ENCODE data around the gene PTGER3. TPM values are rescaled to one million over a fixed set of nuclear protein-coding genes. Genes with fewer than 3 reads are reported as not detected.

Gene PTGER3
- total and polyA plus RNA-seq, 2 of the 4 experiments (the other 2 are of a cell fraction): not detected

- no peak overlapping the region for H3K18ac ChIP-seq (ENCODE audit: low read depth, low read length)
- H3K4me1 ChIP-seq (ENCODE audit: control insufficient read depth, insufficient read depth, low read length): no peaks in the 10 kb centered on the region
- H2BK15ac ChIP-seq (ENCODE audit: low read depth, low read length): no peak overlapping the region
- H4K8ac ChIP-seq (ENCODE audit: low read depth in 2 of 2, low read length in 2 of 2): no peak overlapping the region
- H2AK9ac ChIP-seq (replicated peaks; ENCODE audit: low read depth, low read length, poor library complexity): no peak overlapping the region
- H3K4me2 ChIP-seq (ENCODE audit: low read depth, low read length): no peak overlapping the region
- H2AK5ac ChIP-seq (ENCODE audit: low read depth, low read length): no peak overlapping the region
- H2BK5ac ChIP-seq (ENCODE audit: low read depth, low read length, poor library complexity, severe bottlenecking): no peak overlapping the region
- no peak overlapping the region for H2BK120ac ChIP-seq (ENCODE audit: low read depth, low read length)
- WGBS, 2 experiments (ENCODE audit: extremely low coverage in 2 of 2, insufficient read length in 1 of 2): no CpG with 5 or more reads among the region's 1 CpG
- ATAC-seq (ENCODE audit: low read depth): no peak
- H3K9me1 ChIP-seq (ENCODE audit: insufficient read depth, low read length): no peaks in the 10 kb centered on the region
- no peak for DNase-seq
- no peaks in the 10 kb centered on the region for H3K36me3 ChIP-seq (ENCODE audit: control insufficient read depth, insufficient read depth, low read length)
- no peak overlapping the region for H3K56ac ChIP-seq (ENCODE audit: extremely low read depth, insufficient read depth, low read length)
- no peaks in the 10 kb centered on the region for H3K27me3 ChIP-seq (ENCODE audit: control insufficient read depth, insufficient read depth, low read length)
- no TSS peak for BruUV-seq (replicated peaks)
- H4K5ac ChIP-seq (ENCODE audit: low read depth, low read length): no peak overlapping the region
- POLR2A ChIA-PET (ENCODE audit: unreplicated experiment): no interaction called here
- no peak overlapping the region for H3K14ac ChIP-seq (replicated peaks; ENCODE audit: low read depth, low read length)
- CTCF ChIA-PET: interaction anchor here (0.7 kb wide), 1 partner anchor 16 kb away, joined by 3 read pairs; no protein-coding TSS in a partner anchor
- no peak overlapping the region for H3K4ac ChIP-seq (ENCODE audit: low read depth, low read length)
- dilution Hi-C loops (cut with HindIII; ENCODE audit: low sequenced_read_pairs, unreplicated experiment) (no loop called here), in situ Hi-C loops (cut with MboI; ENCODE audit: low sequenced_read_pairs) (no loop called here), intact Hi-C loops (cut with micrococcal nuclease) (no loop called here)
- no peaks in the 10 kb centered on the region for H3K79me1 ChIP-seq (ENCODE audit: low read depth in 1 of 2, low read length in 2 of 2)
- H4K91ac ChIP-seq (ENCODE audit: insufficient read depth, low read depth, low read length): no peak overlapping the region
- no peak for TF ChIP-seq CTCF (conservative IDR thresholded peaks at IDR 0.05; ENCODE audit: low read depth, low read length)
- no peak overlapping the region for H3K9ac ChIP-seq (ENCODE audit: low read depth, low read length)
- H2BK20ac ChIP-seq (ENCODE audit: low read depth, low read length): no peak overlapping the region
- no peak overlapping the region for H2AFZ ChIP-seq (replicated peaks; ENCODE audit: low read length, poor library complexity)
- H4K20me1 ChIP-seq (ENCODE audit: insufficient read depth, low read length): no peaks in the 10 kb centered on the region
- no peak overlapping the region for H3K4me3 ChIP-seq (ENCODE audit: insufficient read depth, low read depth, low read length)
- no peak overlapping the region for H3K23ac ChIP-seq (ENCODE audit: low read depth, low read length)
- no peaks in the 10 kb centered on the region for H3K9me3 ChIP-seq (ENCODE audit: control insufficient read depth, insufficient read depth, low read length)
- no peak overlapping the region for H3K27ac ChIP-seq (ENCODE audit: insufficient read depth, low read length)
These were observed 69.0 kb downstream of the PTGER3 start for GRCh38 chr1:70978623-70979022.
